OCI-LY7 (cell line): ENCODE measurements around the gene CLEC18C. TPM values are rescaled to one million over a fixed set of nuclear protein-coding genes. Genes with fewer than 3 reads are reported as not detected.
"Not testable (repeated sequence)": the region's sequence is repeated elsewhere in the genome, so short reads cannot be mapped to it uniquely, and the experiment has no call there.

ENCODE experiments used
- BruUV-seq: library from RNA; stranded (reverse); fragments of 400-500 nt; replicated peaks from 2 replicates; lab custom pipeline; 2021; lab: Mats Ljungman, UMichigan
- CTCF ChIA-PET: fragments of 300-600 bp; sonication (Branson Sonifier 250); formaldehyde crosslinking; loops from one replicate; lab custom pipeline; 2022; ENCODE audit warnings: antibody characterized with exemption; ENCODE audit not compliant: unreplicated experiment; lab: Charles Lee
- POLR2A ChIA-PET: fragments of 300-600 bp; sonication (Branson Sonifier 250); formaldehyde crosslinking; loops from one replicate; lab custom pipeline; 2022; ENCODE audit warnings: antibody characterized with exemption; lab: Charles Lee
- DNase-seq: peaks from one replicate; pipeline ENCODE4 v3.0.0-alpha.2; 2015; ENCODE audit warnings: low spot score
- H2AFZ ChIP-seq: fragments of 200-600 bp; sonication (generic), shearing (Covaris generic); 2 replicates; pipeline ENCODE4 v1.6.1; 2014; ENCODE audit warnings: mild to moderate bottlenecking, antibody characterized with exemption, low read length, moderate library complexity
- H3K27ac ChIP-seq: fragments of 200-600 bp; sonication (generic); 2 replicates; pipeline ENCODE4 v1.5.1; 2014; ENCODE audit warnings: mixed run types, low read depth, mild to moderate bottlenecking, moderate library complexity, low read length, inconsistent platforms; ENCODE audit not compliant: poor library complexity, severe bottlenecking
- H3K36me3 ChIP-seq: fragments of 200-600 bp; sonication (generic); 2 replicates; pipeline ENCODE4 v1.6.1; 2014; ENCODE audit warnings: mild to moderate bottlenecking, antibody characterized with exemption, low read length, moderate library complexity, mixed read lengths; ENCODE audit not compliant: insufficient read depth
- H3K4me1 ChIP-seq: fragments of 200-600 bp; sonication (generic); 2 replicates; pipeline ENCODE4 v1.5.1; 2014; ENCODE audit warnings: mild to moderate bottlenecking, low read length; ENCODE audit not compliant: insufficient read depth, poor library complexity, severe bottlenecking
- H3K4me2 ChIP-seq: fragments of 200-600 bp; sonication (generic); 2 replicates; pipeline ENCODE4 v1.6.1; 2014; ENCODE audit warnings: mild to moderate bottlenecking, low read length
- H3K4me3 ChIP-seq: fragments of 200-600 bp; sonication (generic); 2 replicates; pipeline ENCODE4 v1.5.1; 2014; ENCODE audit warnings: mild to moderate bottlenecking, low read depth, low read length; ENCODE audit not compliant: poor library complexity, severe bottlenecking
- H3K79me2 ChIP-seq: fragments of 200-600 bp; sonication (generic); 2 replicates; pipeline ENCODE4 v1.6.1; 2016; ENCODE audit warnings: low read depth, mild to moderate bottlenecking, low read length, moderate library complexity, mixed read lengths; ENCODE audit not compliant: insufficient read depth
- H3K9me2 ChIP-seq: fragments of 200-600 bp; sonication (generic); 2 replicates; pipeline ENCODE4 v1.6.1; 2016; ENCODE audit warnings: mild to moderate bottlenecking, low read length, mixed read lengths; ENCODE audit not compliant: insufficient read depth
- H3K9me3 ChIP-seq: fragments of 200-600 bp; sonication (generic); 2 replicates; pipeline ENCODE4 v1.6.1; 2014; ENCODE audit warnings: mild to moderate bottlenecking, mixed run types, low read length, mixed read lengths
- H4K20me1 ChIP-seq: fragments of 200-600 bp; sonication (generic); 2 replicates; pipeline ENCODE4 v1.6.1; 2014; ENCODE audit warnings: mild to moderate bottlenecking, antibody characterized with exemption, low read length, moderate library complexity, mixed read lengths; ENCODE audit not compliant: insufficient read depth
- EZH2phosphoT487 ChIP-seq: fragments of 200-600 bp; sonication (generic); IDR thresholded peaks from 2 replicates; pipeline ENCODE4 v1.6.1; 2018; ENCODE audit warnings: low read depth, borderline replicate concordance, mild to moderate bottlenecking, mixed run types, antibody characterized with exemption, low read length, moderate library complexity, mixed read lengths
- intact Hi-C: fragments of 100-400 bp; cut with micrococcal nuclease; formaldehyde crosslinking; loops from one replicate; pipeline ENCODE4 v1.10.0; 2022; ENCODE audit not compliant: unreplicated experiment
- total RNA-seq, 2 experiments: library from RNA; depleted of rRNA in 1 of 2; stranded (reverse); fragments of >200 nt in 1 of 2; shearing (Covaris generic) in 1 of 2; gene quantifications; 2 replicates each; pipeline ENCODE4 v1.2.3, GENCODE V29; 2014 to 2022
- TF ChIP-seq, protein P1 (sequence below): fragments of 200-600 bp; sonication (generic); conservative IDR thresholded peaks from 2 replicates; pipeline ENCODE4 v1.5.1; 2014; ENCODE audit warnings: mild to moderate bottlenecking, antibody characterized with exemption, low read length, moderate library complexity, mixed read lengths

Gene CLEC18C
- total RNA-seq, 2 experiments from 2014 or later, result not detected

DNA sequence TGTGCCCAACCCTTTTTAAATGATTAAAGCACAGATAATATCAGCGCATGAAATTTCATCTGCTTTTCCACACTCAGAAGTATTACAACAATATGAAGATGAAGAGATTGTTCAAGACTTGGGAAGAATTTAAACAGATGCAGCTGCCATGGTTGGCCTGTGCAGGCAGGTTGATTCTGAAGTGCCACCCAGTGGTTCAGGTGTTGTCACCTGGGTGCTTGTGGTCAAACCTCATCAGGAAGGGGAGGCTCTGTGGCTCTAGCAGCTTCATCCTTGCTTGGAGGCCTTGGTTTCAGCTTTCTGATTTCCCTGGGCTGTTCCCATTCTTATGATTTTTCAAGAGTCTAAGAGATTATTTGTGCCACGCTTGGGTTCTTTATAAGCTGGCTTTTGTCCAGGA is 22.2 kb upstream of the CLEC18C start:
- Histone ChIP-seq H3K4me1 (no peaks in the 10 kb centered on the region), H3K4me2 (no peak overlapping the region), H3K9me2 (no peaks in the 10 kb centered on the region), H3K36me3 (peaks cover 85% of the 10 kb centered on the region), H3K79me2 (no peaks in the 10 kb centered on the region), H2AFZ (no peak overlapping the region), H3K27ac (no peak overlapping the region), H3K4me3 (no peak overlapping the region), H3K9me3 (no peaks in the 10 kb centered on the region), H4K20me1 (no peaks in the 10 kb centered on the region)
- intact Hi-C loops, result no loop called here
- ChIA-PET POLR2A (no interaction called here), CTCF (no interaction called here)
- no TSS peak for BruUV-seq
- TF ChIP-seq EZH2phosphoT487, result no peak
- TF ChIP-seq, protein P1, sequence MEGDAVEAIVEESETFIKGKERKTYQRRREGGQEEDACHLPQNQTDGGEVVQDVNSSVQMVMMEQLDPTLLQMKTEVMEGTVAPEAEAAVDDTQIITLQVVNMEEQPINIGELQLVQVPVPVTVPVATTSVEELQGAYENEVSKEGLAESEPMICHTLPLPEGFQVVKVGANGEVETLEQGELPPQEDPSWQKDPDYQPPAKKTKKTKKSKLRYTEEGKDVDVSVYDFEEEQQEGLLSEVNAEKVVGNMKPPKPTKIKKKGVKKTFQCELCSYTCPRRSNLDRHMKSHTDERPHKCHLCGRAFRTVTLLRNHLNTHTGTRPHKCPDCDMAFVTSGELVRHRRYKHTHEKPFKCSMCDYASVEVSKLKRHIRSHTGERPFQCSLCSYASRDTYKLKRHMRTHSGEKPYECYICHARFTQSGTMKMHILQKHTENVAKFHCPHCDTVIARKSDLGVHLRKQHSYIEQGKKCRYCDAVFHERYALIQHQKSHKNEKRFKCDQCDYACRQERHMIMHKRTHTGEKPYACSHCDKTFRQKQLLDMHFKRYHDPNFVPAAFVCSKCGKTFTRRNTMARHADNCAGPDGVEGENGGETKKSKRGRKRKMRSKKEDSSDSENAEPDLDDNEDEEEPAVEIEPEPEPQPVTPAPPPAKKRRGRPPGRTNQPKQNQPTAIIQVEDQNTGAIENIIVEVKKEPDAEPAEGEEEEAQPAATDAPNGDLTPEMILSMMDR, result no peak
- DNase-seq, result no peak

DNA sequence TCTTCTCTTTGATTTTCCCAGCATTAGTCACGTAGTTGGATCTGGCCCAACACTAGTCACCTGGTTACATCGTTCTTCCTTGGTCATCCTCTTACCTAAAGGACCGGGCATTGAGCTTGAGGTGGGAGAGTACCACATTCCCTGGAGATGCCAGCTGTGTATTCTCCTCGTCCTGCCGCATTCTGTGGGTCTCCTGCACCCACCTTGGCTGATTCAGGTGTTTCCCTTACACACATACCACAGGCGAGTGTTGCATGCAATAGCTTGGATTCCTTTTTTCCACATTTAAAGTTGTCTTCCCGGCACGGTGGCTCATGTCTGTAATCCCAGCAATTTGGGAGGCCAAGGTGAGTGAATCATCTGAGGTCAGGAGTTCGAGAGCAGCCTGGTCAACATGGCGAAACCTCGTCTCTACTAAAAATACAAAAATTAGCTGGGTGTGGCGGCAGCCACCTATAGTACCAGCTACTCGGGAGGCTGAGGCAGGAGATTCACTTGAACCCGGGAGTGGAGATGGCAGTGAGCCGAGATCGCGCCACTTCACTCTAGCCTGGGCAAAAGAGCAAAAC is 21.6 kb upstream of the CLEC18C start:
- no peaks in the 10 kb centered on the region for H3K9me3 ChIP-seq
- no peak for TF ChIP-seq EZH2phosphoT487
- TF ChIP-seq, protein P1, result no peak
- no peaks in the 10 kb centered on the region for H3K79me2 ChIP-seq
- ChIA-PET CTCF (no interaction called here), POLR2A (interaction anchor here (1.0 kb wide), 1 partner anchor 445 kb away, joined by 3 read pairs; no protein-coding TSS in a partner anchor)
- no peaks in the 10 kb centered on the region for H4K20me1 ChIP-seq
- H3K27ac ChIP-seq, result no peak overlapping the region
- no peak for DNase-seq
- no peaks in the 10 kb centered on the region for H3K9me2 ChIP-seq
- H2AFZ ChIP-seq, result no peak overlapping the region
- BruUV-seq, result no TSS peak
- H3K36me3 ChIP-seq, result peaks cover 91% of the 10 kb centered on the region
- no peaks in the 10 kb centered on the region for H3K4me1 ChIP-seq
- no peak overlapping the region for H3K4me2 ChIP-seq
- intact Hi-C loops, result no loop called here
- no peak overlapping the region for H3K4me3 ChIP-seq

DNA sequence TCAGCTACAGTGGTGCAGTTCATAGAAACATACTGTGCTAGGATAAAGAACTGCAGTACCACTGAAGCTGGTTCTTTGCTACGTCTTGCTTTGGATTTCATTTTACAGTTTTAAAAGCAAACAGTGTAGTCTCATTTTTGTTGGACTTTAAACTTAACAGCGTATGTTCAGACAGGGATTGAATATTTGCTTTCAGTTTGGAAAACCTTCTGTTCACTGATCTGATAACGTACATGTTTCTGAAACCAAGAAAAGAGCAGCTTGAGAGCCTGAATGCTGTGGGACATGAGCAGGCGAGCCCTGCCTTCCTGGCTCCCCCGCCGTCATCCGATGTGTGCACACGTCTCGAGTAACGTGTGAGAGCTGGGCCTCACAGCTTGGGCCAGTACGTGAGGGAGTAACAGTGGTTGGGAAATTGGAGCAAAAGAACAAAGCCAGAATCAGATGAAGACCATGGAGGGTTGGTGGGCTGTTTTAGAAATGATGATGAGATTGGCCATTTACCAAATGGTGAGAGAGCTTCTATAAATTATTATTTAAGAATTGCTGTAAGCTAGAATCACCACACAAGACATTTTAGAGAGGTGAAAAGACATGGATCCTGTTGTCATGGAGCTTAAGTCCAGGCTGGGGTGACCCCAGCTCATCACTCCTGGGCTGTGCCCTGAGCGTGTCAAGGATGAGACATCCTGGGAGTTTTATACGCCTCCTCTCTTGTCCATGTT is 20.8 kb upstream of the CLEC18C start:
- peaks cover 97% of the 10 kb centered on the region for H3K36me3 ChIP-seq
- POLR2A ChIA-PET, result interaction anchor here (1.0 kb wide), 1 partner anchor 445 kb away, joined by 3 read pairs; no protein-coding TSS in a partner anchor
- no peak overlapping the region for H3K4me3 ChIP-seq
- CTCF ChIA-PET, result interaction anchor here (0.5 kb wide), 1 partner anchor 136 kb away, joined by 4 read pairs; no protein-coding TSS in a partner anchor
- no TSS peak for BruUV-seq
- no peak for DNase-seq
- no peak overlapping the region for H3K4me2 ChIP-seq
- no peaks in the 10 kb centered on the region for H4K20me1 ChIP-seq
- no peaks in the 10 kb centered on the region for H3K9me2 ChIP-seq
- no peaks in the 10 kb centered on the region for H3K9me3 ChIP-seq
- H3K4me1 ChIP-seq, result no peaks in the 10 kb centered on the region
- TF ChIP-seq, protein P1, result no peak
- TF ChIP-seq EZH2phosphoT487, result no peak
- H2AFZ ChIP-seq, result no peak overlapping the region
- H3K79me2 ChIP-seq, result no peaks in the 10 kb centered on the region
- H3K27ac ChIP-seq, result no peak overlapping the region
- intact Hi-C loops, result no loop called here

DNA sequence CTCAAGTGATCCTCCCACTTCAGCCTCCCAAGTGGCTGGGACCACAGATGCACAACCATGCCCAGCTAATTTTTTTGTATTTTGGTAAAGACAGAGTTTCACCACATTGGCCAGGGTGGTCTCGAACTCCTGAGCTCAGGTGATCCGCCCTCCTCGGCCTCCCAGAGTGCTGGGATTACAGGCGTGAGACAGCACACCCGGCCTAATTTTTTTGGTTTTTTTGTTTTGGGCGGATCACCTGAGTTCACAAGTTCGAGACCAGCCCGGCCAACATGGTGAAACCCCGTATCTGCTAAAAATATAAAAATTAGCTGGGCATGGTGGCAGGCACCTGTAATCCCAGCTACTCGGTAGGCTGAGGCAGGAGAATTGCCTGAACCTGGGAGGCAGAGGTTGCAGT is 18.9 kb upstream of the CLEC18C start:
- peaks cover 99% of the 10 kb centered on the region for H3K36me3 ChIP-seq
- H2AFZ ChIP-seq, H3K4me3 ChIP-seq, H3K4me2 ChIP-seq, H3K9me2 ChIP-seq, H3K79me2 ChIP-seq, BruUV-seq, H3K4me1 ChIP-seq, H3K9me3 ChIP-seq, H4K20me1 ChIP-seq, DNase-seq, intact Hi-C loops, CTCF ChIA-PET, H3K27ac ChIP-seq: not testable (repeated sequence)
- POLR2A ChIA-PET, result interaction anchor here (0.6 kb wide), 1 partner anchor 14 kb away, joined by 3 read pairs; no protein-coding TSS in a partner anchor
